Choroid plexus epithelial cell (primary cell): Measurements from ENCODE around the gene CMPK2.

ENCODE experiments used
- DNase-seq: peaks from one replicate; pipeline ENCODE4 v3.0.0-alpha.2; 2010; ENCODE audit warnings: low read depth
- H3K4me3 ChIP-seq: 2 replicates; pipeline ENCODE4 v1.5.1; 2011; ENCODE audit warnings: low read depth, mild to moderate bottlenecking, control low read depth, low read length, moderate library complexity
- TF ChIP-seq, protein P1 (sequence below): conservative IDR thresholded peaks from 2 replicates; pipeline ENCODE4 v1.5.1; 2011; ENCODE audit warnings: low read depth, mild to moderate bottlenecking, control low read depth, inconsistent platforms, low read length, moderate library complexity

Gene CMPK2

GRCh38 chr2:6831229-6831628, 34.5 kb downstream of the CMPK2 start:
- TF ChIP-seq, protein P1, sequence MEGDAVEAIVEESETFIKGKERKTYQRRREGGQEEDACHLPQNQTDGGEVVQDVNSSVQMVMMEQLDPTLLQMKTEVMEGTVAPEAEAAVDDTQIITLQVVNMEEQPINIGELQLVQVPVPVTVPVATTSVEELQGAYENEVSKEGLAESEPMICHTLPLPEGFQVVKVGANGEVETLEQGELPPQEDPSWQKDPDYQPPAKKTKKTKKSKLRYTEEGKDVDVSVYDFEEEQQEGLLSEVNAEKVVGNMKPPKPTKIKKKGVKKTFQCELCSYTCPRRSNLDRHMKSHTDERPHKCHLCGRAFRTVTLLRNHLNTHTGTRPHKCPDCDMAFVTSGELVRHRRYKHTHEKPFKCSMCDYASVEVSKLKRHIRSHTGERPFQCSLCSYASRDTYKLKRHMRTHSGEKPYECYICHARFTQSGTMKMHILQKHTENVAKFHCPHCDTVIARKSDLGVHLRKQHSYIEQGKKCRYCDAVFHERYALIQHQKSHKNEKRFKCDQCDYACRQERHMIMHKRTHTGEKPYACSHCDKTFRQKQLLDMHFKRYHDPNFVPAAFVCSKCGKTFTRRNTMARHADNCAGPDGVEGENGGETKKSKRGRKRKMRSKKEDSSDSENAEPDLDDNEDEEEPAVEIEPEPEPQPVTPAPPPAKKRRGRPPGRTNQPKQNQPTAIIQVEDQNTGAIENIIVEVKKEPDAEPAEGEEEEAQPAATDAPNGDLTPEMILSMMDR = no peak
- no peak for DNase-seq
- H3K4me3 ChIP-seq = no peak overlapping the region

DNA sequence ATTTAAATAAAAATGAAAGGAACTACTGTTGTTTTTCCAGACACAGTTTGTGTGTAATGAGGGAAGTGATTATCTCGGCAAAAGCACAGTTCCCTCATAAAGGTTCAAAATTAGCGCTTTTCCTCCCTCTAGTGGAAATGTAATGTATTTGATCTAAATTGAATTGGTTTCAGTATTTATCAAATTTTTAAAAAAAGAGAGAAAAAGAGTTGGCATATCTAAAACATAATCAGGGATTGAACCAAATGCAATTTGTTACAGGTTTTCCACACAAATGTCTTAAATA, 37.5 kb downstream of the CMPK2 start:
- no peak overlapping the region for H3K4me3 ChIP-seq
- TF ChIP-seq, protein P1 = peak; percentile 57
- peak; percentile 79 for DNase-seq

DNA sequence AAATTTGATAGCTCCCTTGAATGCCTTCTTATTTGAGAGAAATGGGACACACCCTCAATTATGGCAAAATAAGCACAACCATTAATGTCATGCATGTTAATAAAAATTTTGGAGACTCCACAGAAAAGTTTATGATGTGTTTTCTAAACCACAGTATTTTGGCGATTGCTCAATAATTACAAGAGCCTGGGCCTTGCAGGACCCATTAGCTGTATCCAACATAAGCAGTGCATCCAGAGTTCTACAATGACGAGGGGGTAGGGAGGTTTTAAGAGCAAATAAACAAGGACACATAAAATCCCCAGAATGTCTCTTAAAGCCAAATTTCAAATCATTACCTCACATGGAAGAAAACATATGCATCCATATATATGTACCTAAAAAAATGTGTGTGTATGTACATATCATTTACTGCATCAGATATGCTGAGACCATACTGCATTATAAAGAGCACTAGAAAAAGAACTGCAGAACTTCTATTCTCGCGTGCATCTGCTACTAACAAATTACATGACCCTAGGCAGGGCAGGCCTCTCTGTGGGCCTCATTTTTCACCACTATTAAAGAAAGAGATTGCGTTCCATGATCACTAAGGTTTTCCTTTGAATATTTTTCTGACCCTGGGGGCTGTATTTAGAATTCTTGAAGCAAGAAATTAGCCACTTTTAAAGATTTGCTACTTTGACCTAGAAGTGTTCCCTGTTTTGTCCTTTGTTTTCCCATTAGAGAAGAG, 38.0 kb downstream of the CMPK2 start:
- peak; percentile 27 for DNase-seq
- no peak overlapping the region for H3K4me3 ChIP-seq
- TF ChIP-seq, protein P1 = no peak

DNA sequence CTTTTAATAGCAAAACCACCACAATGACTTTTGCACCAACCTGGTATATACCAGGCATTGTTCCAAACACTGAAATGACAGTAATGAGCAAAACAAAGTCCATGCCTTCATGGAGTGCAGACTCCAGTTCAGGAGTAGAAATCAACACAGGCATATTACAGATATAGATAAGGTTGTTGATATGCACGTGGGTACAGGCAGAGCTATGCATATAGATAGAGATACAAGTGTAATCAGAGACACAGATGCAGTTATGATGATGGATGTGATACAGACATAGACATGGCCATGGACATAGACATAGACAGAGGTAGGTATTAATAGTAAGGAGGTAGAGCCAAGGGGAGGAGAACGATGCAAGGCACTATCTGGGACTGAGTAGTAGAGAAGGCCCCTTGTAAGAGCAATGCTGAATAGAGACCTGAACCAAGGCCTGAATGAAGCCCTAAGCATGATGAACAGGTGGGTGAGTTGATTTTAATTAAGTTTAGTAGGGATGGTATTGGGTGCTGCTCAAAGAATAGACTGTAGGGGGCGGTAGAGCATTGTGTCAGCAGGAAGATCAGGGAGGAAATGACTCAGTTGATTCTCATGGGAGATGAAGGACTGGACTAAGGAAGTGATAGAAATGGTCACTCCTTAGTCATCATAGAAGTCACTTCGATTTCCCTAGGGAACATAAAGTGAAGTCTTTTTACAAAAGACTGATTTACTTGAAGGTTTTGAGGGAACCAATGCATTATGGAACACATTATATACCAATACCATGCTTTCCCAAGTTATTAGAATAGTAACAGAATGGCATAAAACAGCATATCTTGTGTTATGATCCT, 39.4 kb downstream of the CMPK2 start:
- peak; percentile 85 for DNase-seq
- TF ChIP-seq, protein P1 = peak; percentile 72
- no peak overlapping the region for H3K4me3 ChIP-seq

DNA sequence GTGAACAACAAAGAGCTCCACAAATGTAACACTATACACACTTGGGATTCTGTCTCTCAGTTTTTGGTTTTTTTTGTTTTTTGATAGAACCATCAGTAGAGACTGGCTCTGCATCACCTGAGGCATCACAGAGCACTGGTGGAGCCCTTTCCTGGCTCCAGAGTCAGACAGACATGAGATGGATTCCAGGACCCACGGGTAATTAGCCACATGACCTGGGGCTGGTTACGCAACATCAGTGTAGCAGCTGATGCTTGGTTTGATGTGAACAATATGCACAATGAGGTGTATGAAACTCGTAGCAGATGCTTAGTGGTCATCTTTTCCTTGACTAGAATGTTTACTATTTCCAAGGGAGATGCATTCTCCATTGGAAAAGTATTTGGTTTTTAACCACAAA, 40.7 kb downstream of the CMPK2 start:
- peak; percentile 84 for DNase-seq
- no peak overlapping the region for H3K4me3 ChIP-seq
- TF ChIP-seq, protein P1 = no peak

- TF ChIP-seq, protein P1 = no peak
- peak; percentile 66 for DNase-seq
- no peak overlapping the region for H3K4me3 ChIP-seq
These were observed 42.6 kb downstream of the CMPK2 start for GRCh38 chr2:6823111-6823510.
